Smooth muscle cell of bladder (primary cell): ENCODE results near the gene ID1. TPM values are rescaled to one million over a fixed set of nuclear protein-coding genes. Genes with fewer than 3 reads are reported as not detected.

Source experiments
- total RNA-seq: library from RNA; depleted of rRNA; stranded (reverse); fragments of >200 nt; gene quantifications from 2 replicates; pipeline ENCODE4 v1.2.3, GENCODE V29; 2014

Gene ID1
- total RNA-seq = 141 and 149 TPM in 2 replicates

GRCh38 chr20:31605031-31605901 is at the start of gene ID1:
TSS of gene ID1 (plus strand) at chr20:31605289. CDS start at chr20:31605388, 99 bp downstream.

GRCh38 chr20:31637660-31638059 is 32.6 kb downstream of the ID1 start, which contains the start of gene COX4I2:
TSS of gene COX4I2 (plus strand) at chr20:31637912. CDS start at chr20:31639018, 1,106 bp downstream.

Other genes with a start within 250 kb of the ID1 start
- not detected in 2 replicates for gene DEFB118, start 236.7 kb upstream of the ID1 start, total RNA-seq
- not detected in 2 replicates for gene DEFB119, start 214.7 kb upstream of the ID1 start, total RNA-seq
- not detected in 2 replicates for gene DEFB121, start 199.1 kb upstream of the ID1 start, total RNA-seq
- gene DEFB123, start 164.7 kb upstream of the ID1 start, total RNA-seq = not detected in 2 replicates
- gene DEFB124, start 130.2 kb upstream of the ID1 start, total RNA-seq = not detected in 2 replicates
- gene REM1, start 130.0 kb upstream of the ID1 start, total RNA-seq = 0.09 TPM in 1 of 2 replicates, not detected in the other
- 46.4 and 55.9 TPM in 2 replicates for gene HM13, start 90.8 kb upstream of the ID1 start, total RNA-seq
- gene COX4I2, start 32.6 kb downstream of the ID1 start, total RNA-seq = not detected in 2 replicates
- gene BCL2L1, start 117.6 kb downstream of the ID1 start, total RNA-seq = 22.8 and 33.6 TPM in 2 replicates
- gene TPX2, start 134.0 kb downstream of the ID1 start, total RNA-seq = 4.6 and 5.6 TPM in 2 replicates
- gene MYLK2, start 214.1 kb downstream of the ID1 start, total RNA-seq = under 0.01 TPM in 1 of 2 replicates, not detected in the other
- 0.09 TPM in 1 of 2 replicates, not detected in the other for gene FOXS1, start 240.3 kb downstream of the ID1 start, total RNA-seq